ENCODE measurements around the gene PGA3. TPM values are rescaled to one million over a fixed set of nuclear protein-coding genes. Genes with fewer than 3 reads are reported as not detected.
A peak's percentile ranks its signal among the peaks of the same experiment; 100 is the strongest.

The PGA3 gene
- total RNA-seq, 1 experiment from 2014 or later, result not detected

- Histone ChIP-seq H3K27ac (ENCODE audit: low read depth, low read length) (no peak overlapping the region), H4K20me1 (ENCODE audit: insufficient read depth) (no peaks in the 10 kb centered on the region), H2AFZ (ENCODE audit: low read depth, low read length, poor library complexity, severe bottlenecking) (no peak overlapping the region), H3K9me3 (ENCODE audit: control insufficient read depth in 1 of 2, insufficient read depth in 1 of 2, low read depth in 1 of 2, low read length in 2 of 2) (no peaks in the 10 kb centered on the region), H3K9me2 (ENCODE audit: insufficient read depth) (no peaks in the 10 kb centered on the region), H3K27me3 (ENCODE audit: insufficient read depth, low read length) (no peaks in the 10 kb centered on the region), H3K4me2 (ENCODE audit: low read length) (no peak overlapping the region), H3K4me3 (replicated peaks in 1 of 2; ENCODE audit: low read depth in 1 of 2, low read length in 2 of 2) (no peak overlapping the region), H3K4me1 (ENCODE audit: control insufficient read depth in 1 of 2, insufficient read depth in 2 of 2, low read length in 2 of 2) (no peaks in the 10 kb centered on the region), H3K79me2 (ENCODE audit: insufficient read depth, low read length) (no peaks in the 10 kb centered on the region), H3K36me3 (ENCODE audit: control insufficient read depth in 1 of 2, insufficient read depth in 2 of 2, low read length in 2 of 2) (no peaks in the 10 kb centered on the region), H3K9ac (ENCODE audit: low read length) (no peak overlapping the region)
- POLR2A ChIA-PET, result no interaction called here
- ATAC-seq (peak; percentile 38; the same call in 1 of the 2 replicates), DNase-seq (ENCODE audit: low read depth, low spot score) (no peak)
- intact Hi-C loops (cut with micrococcal nuclease), result loop anchor here (10.0 kb wide), 1 partner anchor 269 kb away; the partner anchor contains the start of gene TMEM109
- BruUV-seq (replicated peaks), result no TSS peak
- TF ChIP-seq, protein P1, sequence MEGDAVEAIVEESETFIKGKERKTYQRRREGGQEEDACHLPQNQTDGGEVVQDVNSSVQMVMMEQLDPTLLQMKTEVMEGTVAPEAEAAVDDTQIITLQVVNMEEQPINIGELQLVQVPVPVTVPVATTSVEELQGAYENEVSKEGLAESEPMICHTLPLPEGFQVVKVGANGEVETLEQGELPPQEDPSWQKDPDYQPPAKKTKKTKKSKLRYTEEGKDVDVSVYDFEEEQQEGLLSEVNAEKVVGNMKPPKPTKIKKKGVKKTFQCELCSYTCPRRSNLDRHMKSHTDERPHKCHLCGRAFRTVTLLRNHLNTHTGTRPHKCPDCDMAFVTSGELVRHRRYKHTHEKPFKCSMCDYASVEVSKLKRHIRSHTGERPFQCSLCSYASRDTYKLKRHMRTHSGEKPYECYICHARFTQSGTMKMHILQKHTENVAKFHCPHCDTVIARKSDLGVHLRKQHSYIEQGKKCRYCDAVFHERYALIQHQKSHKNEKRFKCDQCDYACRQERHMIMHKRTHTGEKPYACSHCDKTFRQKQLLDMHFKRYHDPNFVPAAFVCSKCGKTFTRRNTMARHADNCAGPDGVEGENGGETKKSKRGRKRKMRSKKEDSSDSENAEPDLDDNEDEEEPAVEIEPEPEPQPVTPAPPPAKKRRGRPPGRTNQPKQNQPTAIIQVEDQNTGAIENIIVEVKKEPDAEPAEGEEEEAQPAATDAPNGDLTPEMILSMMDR (IDR thresholded peaks at IDR 0.05 in 2 of 3, conservative IDR thresholded peaks at IDR 0.05 in 1 of 3; ENCODE audit: borderline replicate concordance in 1 of 3, insufficient read depth in 1 of 3, low read depth in 2 of 3, low read length in 2 of 3), result peak in 2 of 3 experiments; percentile 26 to 34; a peak in 2 of 6 replicates
- TF ChIP-seq FOSL1 (IDR thresholded peaks at IDR 0.05; ENCODE audit: low read depth) (no peak), EZH2 (IDR thresholded peaks at IDR 0.05) (no peak), YY1 (IDR thresholded peaks at IDR 0.05; ENCODE audit: extremely low read depth, insufficient replicate concordance, low read depth, low read length) (no peak)
- CTCF ChIA-PET, result no interaction called here
- RAD21 ChIA-PET (ENCODE audit: low non-redundant PET in 1 of 2, low total read pairs in 2 of 2, uncharacterized antibody in 2 of 2, unreplicated experiment in 2 of 2), result no interaction called here
These were observed 19.7 kb upstream of the PGA3 start for GRCh38 chr11:61183645-61184044.

DNA sequence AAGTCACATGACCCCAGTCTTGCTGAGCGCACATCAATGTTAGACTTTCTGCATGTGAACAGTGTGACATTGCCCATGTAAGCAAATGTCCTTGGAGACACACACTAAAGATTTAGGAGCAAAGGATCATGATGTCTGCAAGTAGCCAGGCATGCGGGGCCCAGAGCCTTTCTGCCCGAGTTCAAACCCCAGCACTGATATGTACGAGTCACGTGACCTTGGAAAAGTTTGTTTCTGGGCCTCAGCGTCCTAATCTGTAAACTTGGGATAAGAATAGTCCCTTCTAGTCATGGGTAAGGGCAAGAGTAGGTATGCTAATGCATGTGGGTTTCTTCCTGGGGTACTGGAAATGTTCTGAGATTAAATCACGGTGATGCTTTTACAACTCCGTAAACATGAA lies 16.8 kb upstream of the PGA3 start:
- Histone ChIP-seq H3K4me2 (ENCODE audit: low read length) (no peak overlapping the region), H3K9ac (ENCODE audit: low read length) (no peak overlapping the region), H2AFZ (ENCODE audit: low read depth, low read length, poor library complexity, severe bottlenecking) (peak overlapping the region; percentile 50), H4K20me1 (ENCODE audit: insufficient read depth) (no peaks in the 10 kb centered on the region), H3K27me3 (ENCODE audit: insufficient read depth, low read length) (no peaks in the 10 kb centered on the region), H3K4me3 (replicated peaks in 1 of 2; ENCODE audit: low read depth in 1 of 2, low read length in 2 of 2) (no peak overlapping the region), H3K9me2 (ENCODE audit: insufficient read depth) (no peaks in the 10 kb centered on the region), H3K79me2 (ENCODE audit: insufficient read depth, low read length) (no peaks in the 10 kb centered on the region), H3K27ac (ENCODE audit: low read depth, low read length) (no peak overlapping the region), H3K4me1 (ENCODE audit: control insufficient read depth in 1 of 2, insufficient read depth in 2 of 2, low read length in 2 of 2) (no peaks in the 10 kb centered on the region), H3K36me3 (ENCODE audit: control insufficient read depth in 1 of 2, insufficient read depth in 2 of 2, low read length in 2 of 2) (no peaks in the 10 kb centered on the region), H3K9me3 (ENCODE audit: control insufficient read depth in 1 of 2, insufficient read depth in 1 of 2, low read depth in 1 of 2, low read length in 2 of 2) (no peaks in the 10 kb centered on the region)
- intact Hi-C loops (cut with micrococcal nuclease), result loop anchor here (2.0 to 10.0 kb wide), 4 partner anchors 104 to 412 kb away; partner anchors contain the start of genes CD6 and TMEM109
- ATAC-seq, result no peak
- ChIA-PET RAD21 (ENCODE audit: low non-redundant PET in 1 of 2, low total read pairs in 2 of 2, uncharacterized antibody in 2 of 2, unreplicated experiment in 2 of 2) (interaction anchor here in 1 of 2 experiments (0.6 kb wide), 1 partner anchor 354 kb away, joined by 4 read pairs; no protein-coding TSS in a partner anchor), CTCF (interaction anchor here (0.6 to 3.2 kb wide), 5 partner anchors 58 to 355 kb away, joined by 3 to 11 read pairs (median 3); partner anchors contain the start of gene CD6), POLR2A (no interaction called here)
- no peak for TF ChIP-seq POLR2AphosphoS5 (IDR thresholded peaks at IDR 0.05; ENCODE audit: low read depth, low read length)
- TF ChIP-seq ZNF274 (IDR thresholded peaks at IDR 0.05; ENCODE audit: low read depth, low read length), result no peak
- no peak for TF ChIP-seq SIN3A (IDR thresholded peaks at IDR 0.05; ENCODE audit: low read depth)
- no peak for TF ChIP-seq SRF (IDR thresholded peaks at IDR 0.05; ENCODE audit: low read depth)
- no peak for TF ChIP-seq EZH2 (IDR thresholded peaks at IDR 0.05)
- no peak for TF ChIP-seq TCF7L2 (IDR thresholded peaks at IDR 0.05; ENCODE audit: borderline replicate concordance, extremely low read depth, insufficient read depth, insufficient read length)
- DNase-seq (ENCODE audit: low read depth, low spot score), result no peak
- BruUV-seq (replicated peaks), result no TSS peak
